GM21367 (cell line): ENCODE measurements around the gene PLEK2.
"Not testable (repeated sequence)": the region's sequence is repeated elsewhere in the genome, so short reads cannot be mapped to it uniquely, and the experiment has no call there.

Experiments
- ATAC-seq: cut with Tn5 transposase; IDR thresholded peaks from one replicate; pipeline ENCODE4 v1.9.1; 2021; ENCODE audit not compliant: unreplicated experiment

The PLEK2 gene

GRCh38 chr14:67360470-67361206 lies 51.3 kb downstream of the PLEK2 start:
- ATAC-seq: peak; percentile 16

GRCh38 chr14:67359775-67360469 lies 52.0 kb downstream of the PLEK2 start, which contains the start of the genes ATP6V1D and EIF2S1:
Gene ATP6V1D, minus strand, starts transcription at chr14:67359804. Its CDS starts 106 bp downstream, at chr14:67359698.
Gene EIF2S1, plus strand, starts transcription at chr14:67360328. Its CDS starts 4,440 bp downstream, at chr14:67364768.
- peak; percentile 89 for ATAC-seq

- no peak for ATAC-seq
Measured at GRCh38 chr14:67358924-67359774, 52.8 kb downstream of the PLEK2 start.

GRCh38 chr14:67357969-67358354 lies 54.0 kb downstream of the PLEK2 start:
- ATAC-seq: no peak

- ATAC-seq: no peak
Measured at GRCh38 chr14:67357186-67357968, 54.6 kb downstream of the PLEK2 start.

GRCh38 chr14:67352055-67352454 lies 59.9 kb downstream of the PLEK2 start:
- ATAC-seq: no peak

- ATAC-seq: no peak
Measured at GRCh38 chr14:67345583-67345982, 66.4 kb downstream of the PLEK2 start.

GRCh38 chr14:67343601-67344230 lies 68.2 kb downstream of the PLEK2 start:
- no peak for ATAC-seq

GRCh38 chr14:67341231-67341630 lies 70.7 kb downstream of the PLEK2 start:
- ATAC-seq: not testable (repeated sequence)
